ENCODE measurements around the gene TACC2.

- TF ChIP-seq CTCF (IDR thresholded peaks at IDR 0.05 in 4 of 5, conservative IDR thresholded peaks at IDR 0.05 in 1 of 5) (no peak), POLR2A (IDR thresholded peaks at IDR 0.05) (no peak)
Observed at GRCh38 chr10:122178655-122179054, 189.7 kb downstream of the TACC2 start.

Measured in gastrocnemius medialis (tissue), 4 donors.